ENCODE data around the gene NR6A1. TPM values are rescaled to one million over a fixed set of nuclear protein-coding genes. Genes with fewer than 3 reads are reported as not detected.

Gene NR6A1
- total RNA-seq, 1 experiment from 2014 or later = 0.77 TPM

DNA sequence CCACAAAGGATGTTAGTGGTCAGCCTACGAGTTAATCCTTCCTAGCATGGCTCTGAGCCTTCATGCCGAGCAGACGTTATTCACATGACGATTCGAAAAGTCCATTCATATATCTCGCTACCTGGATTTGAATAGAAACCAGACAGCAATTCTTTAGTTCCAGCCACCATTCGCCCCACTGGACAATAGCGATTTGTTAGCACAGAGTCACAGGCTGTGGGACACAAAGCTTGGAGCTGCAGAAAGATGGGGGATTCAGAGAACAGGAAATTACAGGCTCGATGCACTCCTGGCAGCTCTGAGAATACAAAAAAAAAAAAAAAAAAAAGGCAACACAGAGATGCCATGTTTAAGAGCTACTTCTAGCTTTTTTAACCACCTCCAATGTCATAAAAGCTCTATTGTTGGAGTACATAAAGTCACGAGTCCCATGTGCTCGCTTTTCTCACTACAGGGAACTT is 110.7 kb downstream of the NR6A1 start:
- H3K36me3 ChIP-seq (ENCODE audit: low read depth, low read length) = no peaks in the 10 kb centered on the region
- ChIA-PET CTCF (interaction anchor here (0.6 kb wide), 1 partner anchor 57 kb away, joined by 3 read pairs; no protein-coding TSS in a partner anchor), POLR2A (ENCODE audit: unreplicated experiment) (interaction anchor here (0.6 kb wide), 2 partner anchors 108 to 152 kb away, joined by 7 to 11 read pairs; no protein-coding TSS in a partner anchor)
- no peaks in the 10 kb centered on the region for H3F3A ChIP-seq (ENCODE audit: low read length, unreplicated experiment)
- H4K20me1 ChIP-seq (ENCODE audit: low read length) = no peaks in the 10 kb centered on the region
- peak overlapping the region; percentile 78 for H3K9ac ChIP-seq (ENCODE audit: low read length)
- H3K4me3 ChIP-seq (ENCODE audit: low read length) = peak overlapping the region; percentile 72
- H3K4me2 ChIP-seq (ENCODE audit: low read length) = peak overlapping the region; percentile 96
- H3K9me2 ChIP-seq (replicated peaks; ENCODE audit: low read length) = no peaks in the 10 kb centered on the region
- intact Hi-C loops (cut with micrococcal nuclease) = no loop called here
- H3K79me2 ChIP-seq (ENCODE audit: low read length) = peaks cover 51% of the 10 kb centered on the region
- ATAC-seq (no peak), DNase-seq (peak; percentile 23)
- peak overlapping the region; percentile 53 for H2AFZ ChIP-seq (ENCODE audit: low read length)
- H3K9me3 ChIP-seq (ENCODE audit: low read length) = no peaks in the 10 kb centered on the region
- no peak for TF ChIP-seq EZH2phosphoT487 (IDR thresholded peaks at IDR 0.05; ENCODE audit: borderline replicate concordance, low read length)
- peaks cover 37% of the 10 kb centered on the region for H3K4me1 ChIP-seq (ENCODE audit: insufficient read depth, low read length)
- no TSS peak for BruUV-seq (replicated peaks)
- no peaks in the 10 kb centered on the region for H3K27me3 ChIP-seq (ENCODE audit: low read length)
- H3K27ac ChIP-seq (ENCODE audit: low read length) = peak overlapping the region; percentile 22

DNA sequence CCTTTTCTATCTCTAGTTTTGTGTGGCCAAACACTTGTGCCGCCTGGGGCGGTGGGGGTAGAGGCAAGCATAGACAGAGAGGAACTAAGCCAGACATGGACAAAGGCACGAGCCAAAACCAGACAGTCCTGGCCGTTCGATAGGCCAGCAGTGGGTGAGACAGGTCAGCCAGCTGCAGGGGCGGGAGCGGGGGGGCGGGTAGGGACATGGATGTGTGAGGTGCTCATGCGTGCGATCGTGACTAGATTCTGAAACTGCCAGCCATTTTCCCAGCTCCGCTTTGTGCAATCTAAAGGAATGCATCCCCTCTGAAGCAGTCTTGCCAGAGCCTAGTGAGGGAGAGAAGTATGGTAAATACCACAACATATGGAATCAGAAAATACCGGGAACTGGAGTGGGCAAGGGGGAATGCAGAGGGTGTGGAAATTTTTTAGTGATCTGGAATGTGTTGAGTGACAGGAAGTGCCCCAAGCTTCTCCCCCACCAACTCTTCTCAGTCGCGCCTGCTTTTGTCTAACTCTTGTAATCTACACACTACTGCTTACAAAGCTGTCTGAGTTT is 111.9 kb downstream of the NR6A1 start:
- Histone ChIP-seq H3K9me3 (ENCODE audit: low read length) (no peaks in the 10 kb centered on the region), H3K79me2 (ENCODE audit: low read length) (peaks cover 46% of the 10 kb centered on the region), H2AFZ (ENCODE audit: low read length) (peak overlapping the region; percentile 75), H3F3A (ENCODE audit: low read length, unreplicated experiment) (no peaks in the 10 kb centered on the region), H3K4me1 (ENCODE audit: insufficient read depth, low read length) (peaks cover 29% of the 10 kb centered on the region; the same call in 1 of the 2 replicates), H4K20me1 (ENCODE audit: low read length) (no peaks in the 10 kb centered on the region), H3K27me3 (ENCODE audit: low read length) (no peaks in the 10 kb centered on the region), H3K9ac (ENCODE audit: low read length) (peak overlapping the region; percentile 78), H3K4me2 (ENCODE audit: low read length) (peak overlapping the region; percentile 96), H3K27ac (ENCODE audit: low read length) (peak overlapping the region; percentile 78), H3K4me3 (ENCODE audit: low read length) (peak overlapping the region; percentile 72), H3K36me3 (ENCODE audit: low read depth, low read length) (no peaks in the 10 kb centered on the region), H3K9me2 (replicated peaks; ENCODE audit: low read length) (no peaks in the 10 kb centered on the region)
- BruUV-seq (replicated peaks) = no TSS peak
- CTCF ChIA-PET = no interaction called here
- POLR2A ChIA-PET (ENCODE audit: unreplicated experiment) = interaction anchor here (0.7 kb wide), 1 partner anchor 193 kb away, joined by 5 read pairs; no protein-coding TSS in a partner anchor
- DNase-seq = peak; percentile 69
- TF ChIP-seq EZH2 (IDR thresholded peaks at IDR 0.05; ENCODE audit: low read length, unreplicated experiment) = no peak
- no peak for TF ChIP-seq EZH2phosphoT487 (IDR thresholded peaks at IDR 0.05; ENCODE audit: borderline replicate concordance, low read length)
- TF ChIP-seq, protein P1, sequence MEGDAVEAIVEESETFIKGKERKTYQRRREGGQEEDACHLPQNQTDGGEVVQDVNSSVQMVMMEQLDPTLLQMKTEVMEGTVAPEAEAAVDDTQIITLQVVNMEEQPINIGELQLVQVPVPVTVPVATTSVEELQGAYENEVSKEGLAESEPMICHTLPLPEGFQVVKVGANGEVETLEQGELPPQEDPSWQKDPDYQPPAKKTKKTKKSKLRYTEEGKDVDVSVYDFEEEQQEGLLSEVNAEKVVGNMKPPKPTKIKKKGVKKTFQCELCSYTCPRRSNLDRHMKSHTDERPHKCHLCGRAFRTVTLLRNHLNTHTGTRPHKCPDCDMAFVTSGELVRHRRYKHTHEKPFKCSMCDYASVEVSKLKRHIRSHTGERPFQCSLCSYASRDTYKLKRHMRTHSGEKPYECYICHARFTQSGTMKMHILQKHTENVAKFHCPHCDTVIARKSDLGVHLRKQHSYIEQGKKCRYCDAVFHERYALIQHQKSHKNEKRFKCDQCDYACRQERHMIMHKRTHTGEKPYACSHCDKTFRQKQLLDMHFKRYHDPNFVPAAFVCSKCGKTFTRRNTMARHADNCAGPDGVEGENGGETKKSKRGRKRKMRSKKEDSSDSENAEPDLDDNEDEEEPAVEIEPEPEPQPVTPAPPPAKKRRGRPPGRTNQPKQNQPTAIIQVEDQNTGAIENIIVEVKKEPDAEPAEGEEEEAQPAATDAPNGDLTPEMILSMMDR (conservative IDR thresholded peaks at IDR 0.05; ENCODE audit: low read depth, low read length) = no peak
- peak; percentile 58 for ATAC-seq
- intact Hi-C loops (cut with micrococcal nuclease) = loop anchor here (2.0 kb wide), 1 partner anchor 42 kb away; no protein-coding TSS in a partner anchor

DNA sequence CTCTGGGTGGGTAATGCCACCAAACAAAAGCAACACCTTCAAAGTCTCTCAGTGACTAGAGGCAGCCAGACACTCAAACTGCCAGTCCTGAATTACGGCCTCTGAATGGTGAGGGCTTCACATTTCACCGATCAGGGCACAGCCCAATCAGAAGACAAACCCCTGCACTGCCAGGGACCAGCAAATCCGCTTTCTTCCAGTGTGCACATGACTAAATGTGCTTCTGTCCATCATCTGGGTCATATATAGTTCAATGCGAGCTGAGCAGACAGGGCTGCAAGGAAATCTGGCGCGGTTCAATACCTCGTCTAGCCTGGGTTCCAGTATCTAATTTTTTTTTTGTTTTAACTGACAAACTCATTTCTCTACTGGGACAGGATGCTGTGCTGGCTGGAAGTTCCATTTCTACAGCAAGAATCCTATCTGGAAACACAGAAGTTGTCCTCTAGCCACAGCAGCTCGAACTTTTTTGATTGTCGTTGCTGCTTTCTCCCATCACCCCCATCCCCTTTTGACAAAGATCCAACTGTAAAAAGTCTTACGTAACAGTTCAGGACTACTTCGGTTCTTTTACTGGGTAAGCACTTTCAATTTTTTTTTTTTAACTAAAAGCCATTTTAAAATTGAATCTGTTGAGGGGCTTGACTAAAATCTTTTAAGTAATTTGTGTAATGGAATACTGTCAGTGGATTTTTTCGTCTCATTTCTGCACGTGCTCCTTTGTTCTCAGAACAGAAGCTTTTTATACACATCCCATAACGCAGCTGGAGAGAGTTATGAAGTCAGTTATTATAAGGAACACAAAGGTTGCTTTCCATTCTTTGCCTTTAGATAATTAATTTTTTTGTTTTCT is 112.7 kb downstream of the NR6A1 start:
- H3K9ac ChIP-seq (ENCODE audit: low read length) = peak overlapping the region; percentile 78
- peak overlapping the region; percentile 96 for H3K4me2 ChIP-seq (ENCODE audit: low read length)
- H3F3A ChIP-seq (ENCODE audit: low read length, unreplicated experiment) = no peaks in the 10 kb centered on the region
- H3K9me3 ChIP-seq (ENCODE audit: low read length) = no peaks in the 10 kb centered on the region
- H4K20me1 ChIP-seq (ENCODE audit: low read length) = no peaks in the 10 kb centered on the region
- no peaks in the 10 kb centered on the region for H3K9me2 ChIP-seq (replicated peaks; ENCODE audit: low read length)
- BruUV-seq (replicated peaks) = TSS peak; percentile 84
- H3K79me2 ChIP-seq (ENCODE audit: low read length) = peaks cover 40% of the 10 kb centered on the region
- ChIA-PET POLR2A (ENCODE audit: unreplicated experiment) (interaction anchor here (0.7 kb wide), 1 partner anchor 194 kb away, joined by 5 read pairs; no protein-coding TSS in a partner anchor), CTCF (interaction anchor here (0.7 kb wide), 1 partner anchor 337 kb away, joined by 4 read pairs; no protein-coding TSS in a partner anchor)
- peak overlapping the region; percentile 75 for H2AFZ ChIP-seq (ENCODE audit: low read length)
- H3K36me3 ChIP-seq (ENCODE audit: low read depth, low read length) = no peaks in the 10 kb centered on the region
- H3K27ac ChIP-seq (ENCODE audit: low read length) = peak overlapping the region; percentile 78
- TF ChIP-seq, protein P1 (conservative IDR thresholded peaks at IDR 0.05; ENCODE audit: low read depth, low read length) = no peak
- TF ChIP-seq EZH2phosphoT487 (IDR thresholded peaks at IDR 0.05; ENCODE audit: borderline replicate concordance, low read length) = no peak
- TF ChIP-seq EZH2 (IDR thresholded peaks at IDR 0.05; ENCODE audit: low read length, unreplicated experiment) = no peak
- peaks cover 24% of the 10 kb centered on the region; the same call in 1 of the 2 replicates for H3K4me1 ChIP-seq (ENCODE audit: insufficient read depth, low read length)
- DNase-seq (peak; percentile 87), ATAC-seq (peak; percentile 93)
- H3K27me3 ChIP-seq (ENCODE audit: low read length) = no peaks in the 10 kb centered on the region
- intact Hi-C loops (cut with micrococcal nuclease) = loop anchor here (2.0 kb wide), 1 partner anchor 42 kb away; no protein-coding TSS in a partner anchor
- H3K4me3 ChIP-seq (ENCODE audit: low read length) = peak overlapping the region; percentile 72
